Nephron (organoid): ENCODE measurements around the gene PPARGC1A.
A peak's percentile ranks its signal among the peaks of the same experiment; 100 is the strongest.

ENCODE experiments used
- H3K27ac Mint-ChIP-seq, 3 experiments: 2 replicates each; pipeline ENCODE4 v1.8.0; 2020; ENCODE audit warnings: mixed read lengths in 3 of 3, mild to moderate bottlenecking in 2 of 3, moderate library complexity in 1 of 3
- H3K27me3 Mint-ChIP-seq: 2 replicates; pipeline ENCODE4 v1.8.0; 2021; ENCODE audit warnings: low read depth, mild to moderate bottlenecking, moderate library complexity, mixed read lengths
- H3K36me3 Mint-ChIP-seq: 2 replicates; pipeline ENCODE4 v1.8.0; 2020; ENCODE audit warnings: low read depth, mixed read lengths
- H3K4me1 Mint-ChIP-seq: 2 replicates; pipeline ENCODE4 v1.8.0; 2020; ENCODE audit warnings: mixed read lengths
- H3K4me3 Mint-ChIP-seq, 3 experiments: 2 replicates each; pipeline ENCODE4 v1.8.0; 2020; ENCODE audit warnings: mild to moderate bottlenecking in 3 of 3, mixed read lengths in 3 of 3, moderate library complexity in 2 of 3
- H3K9me3 Mint-ChIP-seq: 2 replicates; pipeline ENCODE4 v1.8.0; 2020; ENCODE audit warnings: mixed read lengths
- CTCF ChIP-seq, 3 experiments: fragments of 200-600 bp; sonication (generic); IDR thresholded peaks; one replicate each; pipeline ENCODE4 v1.5.0; 2021; ENCODE audit warnings: antibody characterized with exemption in 3 of 3; ENCODE audit not compliant: unreplicated experiment in 3 of 3

PPARGC1A gene

GRCh38 chr4:23932901-23933308, 43.1 kb upstream of the PPARGC1A start:
- Mint-ChIP-seq H3K27ac (no peak overlapping the region), H3K4me3 (no peak overlapping the region), H3K36me3 (no peaks in the 10 kb centered on the region), H3K4me1 (peaks cover 16% of the 10 kb centered on the region), H3K27me3 (peaks cover 4% of the 10 kb centered on the region), H3K9me3 (no peaks in the 10 kb centered on the region)
- no peak for TF ChIP-seq CTCF (IDR thresholded peaks at IDR 0.05; ENCODE audit: unreplicated experiment in 3 of 3)

- TF ChIP-seq CTCF (IDR thresholded peaks at IDR 0.05; ENCODE audit: unreplicated experiment in 3 of 3) = no peak
- Mint-ChIP-seq H3K36me3 (no peaks in the 10 kb centered on the region), H3K4me3 (no peak overlapping the region), H3K9me3 (no peaks in the 10 kb centered on the region), H3K27me3 (peaks cover 4% of the 10 kb centered on the region), H3K4me1 (peaks cover 16% of the 10 kb centered on the region), H3K27ac (peak overlapping the region in 1 of 3 experiments; percentile 40)
Measured at GRCh38 chr4:23932186-23932585, 42.3 kb upstream of the PPARGC1A start.

GRCh38 chr4:23931489-23931830, 41.6 kb upstream of the PPARGC1A start:
- Mint-ChIP-seq H3K27ac (peak overlapping the region in 1 of 3 experiments; percentile 81), H3K36me3 (no peaks in the 10 kb centered on the region), H3K4me3 (no peak overlapping the region), H3K27me3 (peaks cover 4% of the 10 kb centered on the region), H3K9me3 (no peaks in the 10 kb centered on the region), H3K4me1 (peaks cover 20% of the 10 kb centered on the region)
- TF ChIP-seq CTCF (IDR thresholded peaks at IDR 0.05; ENCODE audit: unreplicated experiment in 3 of 3) = no peak

GRCh38 chr4:23930750-23931488, 41.1 kb upstream of the PPARGC1A start:
- Mint-ChIP-seq H3K27ac (peak overlapping the region; percentile 20 to 81 (median 50)), H3K36me3 (no peaks in the 10 kb centered on the region), H3K27me3 (peaks cover 4% of the 10 kb centered on the region), H3K4me1 (peaks cover 25% of the 10 kb centered on the region), H3K4me3 (peak overlapping the region in 2 of 3 experiments; percentile 10 to 27), H3K9me3 (no peaks in the 10 kb centered on the region)
- TF ChIP-seq CTCF (IDR thresholded peaks at IDR 0.05; ENCODE audit: unreplicated experiment in 3 of 3) = no peak

- Mint-ChIP-seq H3K36me3 (no peaks in the 10 kb centered on the region), H3K27ac (no peak overlapping the region), H3K4me3 (no peak overlapping the region), H3K4me1 (peaks cover 27% of the 10 kb centered on the region), H3K27me3 (peaks cover 4% of the 10 kb centered on the region), H3K9me3 (no peaks in the 10 kb centered on the region)
- no peak for TF ChIP-seq CTCF (IDR thresholded peaks at IDR 0.05; ENCODE audit: unreplicated experiment in 3 of 3)
Measured at GRCh38 chr4:23929248-23929647, 39.4 kb upstream of the PPARGC1A start.

GRCh38 chr4:23924556-23924955, 34.7 kb upstream of the PPARGC1A start:
- H3K27ac Mint-ChIP-seq = no peak overlapping the region
- no peaks in the 10 kb centered on the region for H3K9me3 Mint-ChIP-seq
- peaks cover 11% of the 10 kb centered on the region for H3K4me1 Mint-ChIP-seq
- H3K36me3 Mint-ChIP-seq = no peaks in the 10 kb centered on the region
- no peak for TF ChIP-seq CTCF (IDR thresholded peaks at IDR 0.05; ENCODE audit: unreplicated experiment in 3 of 3)
- no peak overlapping the region for H3K4me3 Mint-ChIP-seq
- no peaks in the 10 kb centered on the region for H3K27me3 Mint-ChIP-seq
